Measurements from ENCODE around the gene FMNL3.

FMNL3 gene

DNA sequence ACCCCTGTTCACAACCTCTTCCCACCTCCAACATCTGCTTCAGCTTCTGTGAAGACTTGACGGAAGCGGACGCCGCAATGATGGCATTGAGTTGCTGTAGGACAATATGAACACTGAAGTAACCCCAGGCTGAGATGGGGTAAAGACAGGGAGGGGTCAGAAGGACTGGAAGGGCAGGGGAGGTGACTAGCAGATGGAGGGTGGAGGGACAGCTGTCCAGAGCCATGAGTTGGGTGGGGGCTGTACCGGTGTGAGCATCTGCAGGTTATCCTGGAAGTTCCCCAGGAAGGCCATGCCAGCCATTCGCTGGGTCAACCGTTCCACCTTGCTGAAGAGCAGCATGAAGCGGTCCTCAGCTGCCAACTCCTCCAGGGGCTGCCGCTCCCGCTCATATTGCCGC is 57.8 kb downstream of the FMNL3 start:
- no peak for DNase-seq

DNA sequence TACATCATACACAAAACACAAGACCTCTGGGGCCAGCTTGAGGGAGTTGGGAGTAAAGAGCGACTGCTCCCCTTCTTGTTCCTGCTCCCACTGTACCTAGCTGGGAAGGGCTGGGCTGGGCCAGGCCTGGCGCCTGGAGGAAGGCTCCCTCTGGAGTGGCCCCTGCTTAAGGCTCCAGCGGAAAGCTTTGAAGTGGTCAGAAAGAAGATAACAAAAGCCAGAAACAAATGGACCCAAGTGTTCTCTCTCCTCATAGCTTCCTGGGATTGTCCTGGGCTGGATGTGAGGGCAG is 58.5 kb downstream of the FMNL3 start:
- no peak for DNase-seq

DNA sequence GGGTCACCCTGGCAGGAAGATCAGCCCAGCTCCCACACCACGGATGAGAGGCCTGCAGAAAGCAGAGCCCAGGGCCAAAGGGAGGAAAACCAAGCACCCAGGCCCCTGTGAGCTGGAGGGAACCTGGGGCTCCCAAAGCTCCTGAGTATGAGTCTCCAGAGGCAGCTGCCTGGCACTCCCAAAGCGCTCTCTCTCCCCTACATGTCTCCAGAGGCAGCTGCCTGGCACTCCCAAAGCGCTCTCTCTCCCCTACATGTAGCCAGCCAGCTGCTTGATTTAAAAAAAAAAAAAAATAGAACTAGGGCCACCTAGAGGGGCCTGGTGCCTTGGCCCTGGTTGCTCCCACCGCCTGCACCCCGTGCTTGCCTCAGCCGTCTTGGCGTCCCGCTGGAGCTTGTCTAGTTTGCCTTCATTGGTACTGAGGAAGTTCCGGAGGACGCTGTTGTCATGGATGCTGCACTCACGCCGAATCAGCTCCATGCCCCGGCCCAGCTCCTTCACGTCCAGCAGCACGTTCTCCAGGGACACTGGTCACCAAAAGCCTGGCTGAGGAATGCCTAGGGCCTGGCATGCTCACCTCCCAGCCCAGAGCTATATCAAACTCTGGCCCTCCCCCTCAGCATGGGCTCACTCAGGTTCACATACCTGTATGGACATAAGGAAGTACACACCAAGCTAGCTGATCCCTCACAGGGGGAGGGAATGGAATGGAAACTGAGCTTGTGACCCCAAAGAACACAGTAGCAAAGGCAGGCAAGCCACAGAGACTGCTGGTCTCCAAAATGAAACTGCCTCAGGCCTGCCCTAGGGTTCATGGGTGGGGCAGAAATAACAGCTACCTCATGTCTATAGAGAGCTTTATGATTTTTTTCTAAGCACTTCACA is 59.1 kb downstream of the FMNL3 start:
- no peak for DNase-seq

GRCh38 chr12:49646871-49647654 is 60.1 kb downstream of the FMNL3 start:
- no peak for DNase-seq

DNA sequence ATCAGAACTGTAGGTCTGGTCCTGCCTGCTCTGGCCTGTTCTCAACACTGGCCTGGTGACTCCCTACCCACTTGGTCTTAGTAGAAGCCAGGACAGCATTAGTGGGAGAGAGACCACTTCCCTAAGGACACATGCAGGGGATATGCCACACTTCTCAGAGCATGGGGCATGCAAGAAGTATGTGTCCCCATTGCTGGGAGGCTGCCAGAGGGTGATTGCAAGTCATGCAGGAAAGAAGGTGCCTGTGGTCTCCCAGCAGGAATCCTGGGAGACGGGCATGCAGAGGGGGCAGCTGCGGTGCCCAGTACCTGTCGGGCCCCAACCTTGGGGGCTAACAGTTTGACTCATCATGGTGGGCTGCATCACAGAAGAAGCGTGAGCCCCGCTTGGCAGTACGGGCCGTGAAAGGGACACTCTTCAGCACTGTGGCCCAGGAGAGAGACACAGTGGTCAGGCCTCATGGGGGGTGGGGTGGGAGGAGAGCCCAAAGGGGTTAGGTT is 60.8 kb downstream of the FMNL3 start:
- no peak for DNase-seq

- DNase-seq = no peak
Measured at GRCh38 chr12:49645146-49646039, 61.8 kb downstream of the FMNL3 start.

- peak; percentile 87 for DNase-seq
Measured at GRCh38 chr12:49644620-49644994, 62.6 kb downstream of the FMNL3 start.

DNA sequence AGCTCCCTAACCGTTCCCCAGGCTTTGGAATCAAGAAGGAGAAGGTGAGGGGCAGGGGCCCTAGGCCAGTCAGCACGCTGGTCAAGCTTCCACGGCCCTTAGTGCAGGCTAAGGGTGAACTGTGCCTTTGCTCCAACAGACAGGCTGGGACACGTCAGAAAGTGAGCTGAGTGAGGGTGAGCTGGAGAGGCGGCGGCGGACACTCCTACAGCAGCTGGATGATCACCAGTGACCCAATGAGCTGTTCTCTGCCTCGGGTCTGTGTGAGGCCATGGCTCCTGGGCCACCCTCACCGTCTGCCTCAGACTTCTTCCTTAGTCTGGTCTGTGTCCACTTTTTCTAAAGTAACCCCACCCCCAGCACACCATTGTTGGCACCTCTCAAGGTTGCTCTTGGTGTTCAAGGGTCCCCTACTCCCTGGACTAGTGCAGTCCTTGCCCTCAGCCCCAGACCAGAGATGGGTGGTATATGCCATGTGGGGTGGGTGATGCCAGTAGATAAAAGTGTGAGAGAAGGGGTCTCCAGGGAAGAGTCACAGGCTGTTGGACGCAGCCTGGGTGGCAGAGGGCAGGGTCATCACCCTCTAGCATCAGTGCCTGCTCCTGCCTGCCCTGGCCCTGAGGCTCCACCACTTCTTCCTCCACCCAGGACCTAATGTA is 63.1 kb downstream of the FMNL3 start:
- DNase-seq = no peak

DNA sequence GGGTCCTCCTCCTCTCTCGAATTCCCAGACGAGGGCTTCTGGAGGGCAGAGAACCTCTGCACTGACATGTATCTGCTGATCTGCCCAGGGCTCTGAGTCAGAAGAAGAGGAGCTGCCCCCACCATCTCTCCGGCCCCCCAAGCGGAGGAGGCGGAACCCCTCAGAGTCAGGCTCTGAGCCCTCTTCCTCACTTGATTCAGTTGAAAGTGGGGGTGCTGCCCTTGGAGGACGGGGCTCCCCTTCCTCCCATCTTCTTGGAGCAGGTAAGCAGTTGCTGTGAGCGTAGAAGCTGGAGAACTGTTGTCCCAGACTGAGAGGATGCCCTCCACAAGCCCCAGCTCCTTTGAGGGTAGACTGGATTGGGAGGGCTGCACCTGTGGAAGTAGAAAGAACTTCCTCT is 64.1 kb downstream of the FMNL3 start:
- no peak for DNase-seq

DNA sequence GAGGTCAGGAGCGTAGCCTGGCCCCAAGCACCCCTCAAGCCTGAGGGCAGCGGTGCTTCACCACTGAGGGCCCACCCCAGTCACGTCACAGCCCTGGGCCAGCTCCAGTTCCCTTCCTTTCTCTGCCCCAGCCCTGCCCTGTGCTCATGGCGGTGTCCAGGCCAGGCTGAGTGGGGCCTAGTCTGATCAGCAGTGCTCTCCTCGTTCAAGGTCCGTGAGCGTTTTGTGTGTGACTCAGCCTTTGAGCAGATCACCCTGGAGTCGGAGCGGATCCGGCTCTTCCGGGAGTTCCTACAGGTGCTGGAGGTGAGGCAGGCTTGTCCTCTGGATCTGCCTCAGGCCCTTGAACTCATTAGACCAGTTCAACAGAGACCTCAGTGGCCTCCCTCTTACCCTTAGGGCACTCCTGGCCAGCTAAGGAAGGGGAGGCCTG is 64.8 kb downstream of the FMNL3 start:
- DNase-seq = no peak

GRCh38 chr12:49641748-49642369 is 65.3 kb downstream of the FMNL3 start:
- no peak for DNase-seq

DNA sequence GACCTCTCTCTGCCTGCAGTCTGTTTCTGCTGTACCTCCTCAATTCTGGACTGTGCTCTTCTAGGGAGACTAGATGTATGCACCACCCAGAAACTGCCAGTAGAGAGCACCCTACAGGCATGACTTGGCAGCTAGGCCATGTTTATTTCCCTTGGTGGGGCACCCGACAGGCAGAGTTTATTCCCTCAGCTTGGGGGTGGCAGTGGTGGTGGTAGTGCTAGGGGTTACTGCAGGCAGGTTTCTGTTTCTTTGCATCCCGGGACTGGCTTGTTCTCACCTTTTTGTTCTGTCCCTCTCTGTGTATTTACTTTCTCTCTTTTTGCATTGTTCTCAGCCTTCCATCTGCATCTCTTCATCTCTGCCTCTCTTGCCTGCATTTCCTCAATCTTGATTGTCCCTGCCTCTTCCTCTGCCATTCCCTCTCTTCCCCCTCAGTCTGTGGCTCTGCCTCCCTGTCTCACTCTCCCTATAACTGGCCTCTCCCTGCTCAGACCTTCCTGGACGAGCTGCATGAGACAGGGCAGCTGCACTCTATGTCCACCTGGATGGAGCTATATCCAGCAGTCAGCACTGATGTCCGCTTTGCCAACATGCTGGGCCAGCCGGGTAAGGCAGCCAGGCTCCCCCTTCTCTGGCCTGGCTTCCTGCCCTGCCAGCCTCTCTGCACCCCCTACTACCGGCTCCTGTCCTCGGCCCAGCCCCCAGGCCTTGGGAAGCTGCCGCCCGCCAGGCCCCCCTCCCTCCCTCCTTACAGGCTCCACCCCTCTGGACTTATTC is 70.0 kb downstream of the FMNL3 start:
- peak; percentile 53 for DNase-seq

GRCh38 chr12:49636574-49636973 is 70.6 kb downstream of the FMNL3 start:
- DNase-seq = no peak

- no peak for DNase-seq
Measured at GRCh38 chr12:49635656-49636055, 71.5 kb downstream of the FMNL3 start.

DNA sequence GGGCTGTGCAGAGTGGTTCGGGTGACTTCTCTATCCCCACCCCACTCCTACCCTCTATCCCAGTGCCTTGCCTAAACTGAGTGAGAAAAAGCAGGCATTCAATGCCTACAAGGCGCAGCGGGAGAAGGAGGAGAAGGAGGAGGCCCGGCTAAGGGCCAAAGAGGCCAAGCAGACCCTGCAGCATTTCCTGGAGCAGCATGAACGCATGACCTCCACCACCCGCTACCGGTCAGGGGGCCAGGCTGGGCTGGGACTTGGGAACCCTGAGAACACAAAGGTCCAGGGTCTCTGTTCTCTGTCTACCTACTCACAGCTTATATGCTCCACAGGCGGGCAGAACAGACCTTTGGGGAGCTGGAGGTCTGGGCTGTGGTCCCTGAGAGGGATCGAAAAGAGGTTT is 72.2 kb downstream of the FMNL3 start:
- DNase-seq = no peak

DNA sequence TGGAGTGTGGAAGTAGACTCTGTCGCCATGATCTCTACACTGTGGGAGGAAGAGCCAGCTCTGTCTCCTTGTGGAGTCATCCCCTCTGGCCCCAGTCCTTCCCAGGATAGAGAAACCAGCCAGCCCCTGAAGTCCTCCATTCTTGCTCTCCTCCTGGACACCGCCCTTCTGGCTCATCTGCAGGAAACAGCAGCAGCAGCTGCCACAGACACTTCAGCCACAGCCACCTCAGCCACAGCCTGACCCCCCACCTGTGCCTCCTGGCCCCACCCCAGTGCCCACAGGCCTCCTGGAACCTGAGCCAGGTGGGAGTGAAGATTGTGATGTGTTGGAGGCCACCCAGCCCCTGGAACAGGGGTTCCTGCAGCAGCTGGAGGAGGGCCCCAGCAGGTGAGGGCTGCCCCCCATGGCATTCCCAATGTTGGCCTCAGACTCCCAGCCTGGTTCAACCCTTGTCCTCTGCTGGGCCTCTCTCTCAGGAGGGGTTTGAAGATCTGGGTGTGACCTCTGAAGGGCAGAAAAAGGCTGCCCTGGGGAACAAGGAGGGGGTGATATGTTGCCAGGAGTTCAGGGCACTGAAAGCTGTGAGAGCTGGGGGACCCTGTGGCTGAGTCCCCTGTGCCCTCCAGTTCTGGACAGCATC is 73.4 kb downstream of the FMNL3 start:
- DNase-seq = no peak

DNA sequence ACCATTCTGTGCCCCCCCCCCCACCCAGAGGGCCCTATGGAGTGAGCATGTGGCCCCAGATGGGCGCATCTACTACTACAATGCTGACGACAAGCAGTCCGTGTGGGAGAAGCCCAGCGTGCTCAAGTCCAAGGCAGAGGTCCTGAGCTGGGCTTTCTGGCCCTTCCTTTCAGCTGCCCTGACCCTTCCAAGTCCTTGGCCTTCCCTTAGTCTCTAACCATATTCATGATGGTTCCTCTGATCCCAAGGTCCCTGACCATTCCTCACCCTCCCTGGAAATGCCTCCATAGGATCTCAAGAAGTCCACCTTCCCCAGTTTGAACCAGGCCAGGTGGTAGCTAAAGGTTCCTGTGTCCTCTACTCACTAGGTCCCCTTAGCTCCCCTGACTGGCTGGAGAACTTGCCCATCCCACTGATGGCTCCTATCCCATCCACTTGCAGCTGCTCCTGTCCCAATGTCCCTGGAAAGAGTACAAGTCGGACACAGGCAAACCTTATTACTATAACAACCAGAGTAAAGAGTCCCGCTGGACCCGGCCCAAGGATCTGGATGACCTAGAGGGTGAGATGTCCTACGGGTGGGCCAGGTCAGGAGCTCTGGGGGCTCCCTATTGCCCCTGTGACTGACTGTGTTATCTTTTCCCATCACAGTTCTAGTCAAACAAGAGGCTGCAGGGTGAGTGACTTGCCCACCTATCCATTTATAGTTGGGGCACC is 74.1 kb downstream of the FMNL3 start:
- no peak for DNase-seq

DNA sequence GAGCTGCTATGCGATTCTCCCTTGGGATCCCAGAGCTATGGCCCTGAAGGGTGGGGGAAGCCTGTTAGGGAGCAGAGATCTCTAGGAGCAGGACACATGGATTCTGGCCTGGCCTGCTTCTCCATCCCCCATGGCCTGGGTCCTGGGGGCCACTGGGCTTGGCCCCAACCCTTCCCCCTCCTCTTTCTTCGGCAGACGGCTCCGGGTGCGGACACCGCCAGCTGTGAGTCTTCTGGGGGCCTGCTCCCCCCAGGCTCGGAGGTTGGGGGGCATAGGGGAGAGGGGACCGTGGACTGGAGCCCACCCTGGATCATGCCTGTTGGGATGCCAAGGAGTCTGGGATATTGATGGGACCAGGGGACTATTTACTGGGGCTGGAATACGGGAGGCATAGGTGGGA is 74.8 kb downstream of the FMNL3 start:
- no peak for DNase-seq

GRCh38 chr12:49631336-49631907 is 75.8 kb downstream of the FMNL3 start:
- DNase-seq = no peak
